ENCODE data around the gene MSRB1.

The MSRB1 gene

GRCh38 chr16:1980030-1980769 is 37.2 kb upstream of the MSRB1 start:
- TF ChIP-seq CTCF (IDR thresholded peaks at IDR 0.05; ENCODE audit: low read depth, low read length): no peak
- no peaks in the 10 kb centered on the region for H3K27me3 ChIP-seq (ENCODE audit: insufficient read depth, low read depth, severe bottlenecking)
- peaks cover 49% of the 10 kb centered on the region for H3K36me3 ChIP-seq
- DNase-seq: no peak
- peak overlapping the region; percentile 91 for H3K27ac ChIP-seq
- no peak overlapping the region for H3K4me3 ChIP-seq (ENCODE audit: low read depth, low read length)
- no peaks in the 10 kb centered on the region for H3K9me3 ChIP-seq (ENCODE audit: severe bottlenecking)

- Histone ChIP-seq H3K4me3 (ENCODE audit: low read depth, low read length) (no peak overlapping the region), H3K36me3 (peaks cover 53% of the 10 kb centered on the region), H3K27me3 (ENCODE audit: insufficient read depth, low read depth, severe bottlenecking) (no peaks in the 10 kb centered on the region), H3K9me3 (ENCODE audit: severe bottlenecking) (no peaks in the 10 kb centered on the region), H3K27ac (no peak overlapping the region)
- DNase-seq: no peak
- TF ChIP-seq CTCF (IDR thresholded peaks at IDR 0.05; ENCODE audit: low read depth, low read length): no peak
Measured at GRCh38 chr16:1979271-1980029, 36.5 kb upstream of the MSRB1 start.

- TF ChIP-seq CTCF (IDR thresholded peaks at IDR 0.05; ENCODE audit: low read depth, low read length): no peak
- H3K4me3 ChIP-seq (ENCODE audit: low read depth, low read length): no peak overlapping the region
- H3K27ac ChIP-seq: no peak overlapping the region
- no peak for DNase-seq
- peaks cover 57% of the 10 kb centered on the region for H3K36me3 ChIP-seq
- H3K9me3 ChIP-seq (ENCODE audit: severe bottlenecking): no peaks in the 10 kb centered on the region
- no peaks in the 10 kb centered on the region for H3K27me3 ChIP-seq (ENCODE audit: insufficient read depth, low read depth, severe bottlenecking)
Measured at GRCh38 chr16:1978476-1979120, 35.6 kb upstream of the MSRB1 start.

GRCh38 chr16:1977875-1978268 is 34.9 kb upstream of the MSRB1 start:
- no peaks in the 10 kb centered on the region for H3K9me3 ChIP-seq (ENCODE audit: severe bottlenecking)
- H3K36me3 ChIP-seq: peaks cover 57% of the 10 kb centered on the region
- DNase-seq: no peak
- no peak overlapping the region for H3K4me3 ChIP-seq (ENCODE audit: low read depth, low read length)
- no peak for TF ChIP-seq CTCF (IDR thresholded peaks at IDR 0.05; ENCODE audit: low read depth, low read length)
- H3K27me3 ChIP-seq (ENCODE audit: insufficient read depth, low read depth, severe bottlenecking): no peaks in the 10 kb centered on the region
- no peak overlapping the region for H3K27ac ChIP-seq

- peaks cover 58% of the 10 kb centered on the region for H3K36me3 ChIP-seq
- H3K4me3 ChIP-seq (ENCODE audit: low read depth, low read length): no peak overlapping the region
Measured at GRCh38 chr16:1976951-1977874, 34.2 kb upstream of the MSRB1 start.

More at GRCh38 chr16:1976951-1977874, 34.2 kb upstream of the MSRB1 start:
- Histone ChIP-seq H3K27ac (no peak overlapping the region), H3K9me3 (ENCODE audit: severe bottlenecking) (no peaks in the 10 kb centered on the region), H3K27me3 (ENCODE audit: insufficient read depth, low read depth, severe bottlenecking) (no peaks in the 10 kb centered on the region)
- DNase-seq: no peak
- no peak for TF ChIP-seq CTCF (IDR thresholded peaks at IDR 0.05; ENCODE audit: low read depth, low read length)
